BJ (cell line): ENCODE measurements around the gene VSTM2B. TPM values are rescaled to one million over a fixed set of nuclear protein-coding genes. Genes with fewer than 3 reads are reported as not detected.

Experiments
- CTCF ChIA-PET: fragments of 350-600 bp; formaldehyde crosslinking; extraction: SDS; loops from one replicate; lab custom pipeline; 2021; ENCODE audit warnings: antibody characterized with exemption, inconsistent platforms; lab: Yijun Ruan, JAX
- POLR2A ChIA-PET: fragments of 300-600 bp; sonication (Branson Sonifier 250); formaldehyde crosslinking; extraction: SDS; loops from one replicate; lab custom pipeline; 2021; ENCODE audit warnings: antibody characterized with exemption; lab: Charles Lee
- DNase-seq: peaks from one replicate; pipeline ENCODE4 v3.0.0-alpha.2; 2011; ENCODE audit warnings: low read depth
- H3K27me3 ChIP-seq: 2 replicates; pipeline ENCODE4 v1.6.0; 2011; ENCODE audit warnings: low read length; ENCODE audit not compliant: control insufficient read depth, insufficient read depth
- H3K36me3 ChIP-seq: 2 replicates; pipeline ENCODE4 v1.5.1; 2011; ENCODE audit warnings: low read length; ENCODE audit not compliant: control insufficient read depth, insufficient read depth
- H3K4me3 ChIP-seq: 2 replicates; pipeline ENCODE4 v1.5.1; 2011; ENCODE audit warnings: low read depth, mild to moderate bottlenecking, control low read depth, low read length
- polyA plus RNA-seq: library from polyadenylated mRNA; depleted of rRNA; stranded (reverse); fragments of >200 nt; gene quantifications from 2 replicates; pipeline ENCODE4 v1.2.3, GENCODE V29; 2011
- TF ChIP-seq, protein P1 (sequence below): IDR thresholded peaks from 2 replicates; pipeline ENCODE4 v1.5.1; 2011; ENCODE audit warnings: low read depth, mild to moderate bottlenecking, control low read depth, inconsistent platforms, low read length, moderate library complexity; ENCODE audit not compliant: insufficient read depth

The VSTM2B gene
- polyA plus RNA-seq, 1 experiment = not detected

DNA sequence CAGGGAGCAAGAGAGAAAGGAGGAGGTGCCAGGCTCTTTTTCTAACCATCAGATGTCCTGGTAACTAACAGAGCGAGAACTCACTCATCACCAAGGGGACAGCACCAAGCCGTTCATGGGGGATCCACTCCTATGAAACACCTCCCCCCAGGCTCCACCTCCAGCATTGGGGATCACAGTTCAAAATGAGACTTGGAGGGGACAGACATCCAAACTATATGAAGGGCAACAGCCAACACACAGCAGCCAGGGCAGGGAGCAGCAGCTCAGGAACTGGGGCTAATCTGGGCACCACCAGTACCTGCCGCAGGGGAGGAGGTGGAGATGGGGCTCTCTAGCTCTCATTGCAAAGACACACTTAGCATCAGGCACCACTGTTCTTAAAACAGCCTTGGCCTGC, 34.3 kb upstream of the VSTM2B start:
- TF ChIP-seq, protein P1, sequence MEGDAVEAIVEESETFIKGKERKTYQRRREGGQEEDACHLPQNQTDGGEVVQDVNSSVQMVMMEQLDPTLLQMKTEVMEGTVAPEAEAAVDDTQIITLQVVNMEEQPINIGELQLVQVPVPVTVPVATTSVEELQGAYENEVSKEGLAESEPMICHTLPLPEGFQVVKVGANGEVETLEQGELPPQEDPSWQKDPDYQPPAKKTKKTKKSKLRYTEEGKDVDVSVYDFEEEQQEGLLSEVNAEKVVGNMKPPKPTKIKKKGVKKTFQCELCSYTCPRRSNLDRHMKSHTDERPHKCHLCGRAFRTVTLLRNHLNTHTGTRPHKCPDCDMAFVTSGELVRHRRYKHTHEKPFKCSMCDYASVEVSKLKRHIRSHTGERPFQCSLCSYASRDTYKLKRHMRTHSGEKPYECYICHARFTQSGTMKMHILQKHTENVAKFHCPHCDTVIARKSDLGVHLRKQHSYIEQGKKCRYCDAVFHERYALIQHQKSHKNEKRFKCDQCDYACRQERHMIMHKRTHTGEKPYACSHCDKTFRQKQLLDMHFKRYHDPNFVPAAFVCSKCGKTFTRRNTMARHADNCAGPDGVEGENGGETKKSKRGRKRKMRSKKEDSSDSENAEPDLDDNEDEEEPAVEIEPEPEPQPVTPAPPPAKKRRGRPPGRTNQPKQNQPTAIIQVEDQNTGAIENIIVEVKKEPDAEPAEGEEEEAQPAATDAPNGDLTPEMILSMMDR = no peak
- no peak for DNase-seq
- Histone ChIP-seq H3K4me3 (no peak overlapping the region), H3K27me3 (no peaks in the 10 kb centered on the region), H3K36me3 (no peaks in the 10 kb centered on the region)
- CTCF ChIA-PET = interaction anchor here (1.4 kb wide), 1 partner anchor 13 kb away, joined by 3 read pairs; no protein-coding TSS in a partner anchor
- POLR2A ChIA-PET = no interaction called here

DNA sequence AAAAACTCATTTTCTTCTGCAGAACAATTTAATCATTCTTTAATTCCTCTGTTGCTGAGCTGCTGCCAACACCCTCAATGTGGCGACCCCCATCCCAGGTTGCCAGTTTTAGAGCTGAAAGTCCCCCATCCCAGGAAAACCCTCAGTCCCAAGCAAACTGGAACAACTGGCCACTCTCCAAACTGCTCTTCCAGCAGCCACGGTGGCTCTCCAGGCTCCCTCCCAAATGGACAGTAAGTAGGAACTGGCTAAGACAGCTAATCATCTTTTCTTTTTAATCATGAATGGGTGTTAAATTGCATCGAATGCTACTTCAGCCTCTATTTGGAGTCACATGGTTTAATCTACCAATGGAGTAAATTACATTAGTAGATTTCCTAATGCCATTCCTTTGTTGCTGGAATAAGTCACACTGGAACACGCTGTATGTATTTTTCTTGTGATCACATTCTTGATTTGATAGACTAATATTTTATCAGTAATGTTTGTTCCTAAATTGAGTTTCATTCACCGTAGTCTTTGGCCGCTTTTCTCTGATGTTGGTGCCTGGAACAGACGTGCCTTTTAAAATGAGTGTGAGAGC, 33.7 kb upstream of the VSTM2B start:
- ChIA-PET POLR2A (no interaction called here), CTCF (interaction anchor here (1.4 kb wide), 1 partner anchor 13 kb away, joined by 3 read pairs; no protein-coding TSS in a partner anchor)
- TF ChIP-seq, protein P1 = no peak
- no peak overlapping the region for H3K4me3 ChIP-seq
- no peaks in the 10 kb centered on the region for H3K36me3 ChIP-seq
- H3K27me3 ChIP-seq = no peaks in the 10 kb centered on the region
- no peak for DNase-seq

DNA sequence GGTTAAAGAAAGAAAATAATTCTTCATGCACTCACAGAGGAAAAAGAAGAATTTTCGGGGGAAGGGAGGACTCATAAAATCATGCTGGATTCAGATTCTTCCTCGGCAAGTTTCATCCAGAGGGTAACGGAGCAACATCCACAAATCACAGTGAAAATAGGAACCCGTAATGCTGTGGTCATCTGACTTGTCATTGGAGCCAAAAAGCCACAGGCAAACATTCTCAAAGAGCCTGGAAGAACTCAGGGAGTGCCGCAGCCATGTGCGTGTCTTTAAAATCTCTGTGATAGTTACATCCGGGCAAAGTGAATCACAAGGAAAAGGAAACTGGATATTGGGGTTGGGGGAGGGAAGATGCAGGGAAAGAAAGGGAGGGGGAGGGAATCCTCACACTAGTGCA, 33.0 kb upstream of the VSTM2B start:
- Histone ChIP-seq H3K27me3 (no peaks in the 10 kb centered on the region), H3K4me3 (no peak overlapping the region), H3K36me3 (no peaks in the 10 kb centered on the region)
- TF ChIP-seq, protein P1 = no peak
- POLR2A ChIA-PET = no interaction called here
- DNase-seq = no peak
- CTCF ChIA-PET = interaction anchor here (0.7 kb wide), 1 partner anchor 94 kb away, joined by 3 read pairs; no protein-coding TSS in a partner anchor

DNA sequence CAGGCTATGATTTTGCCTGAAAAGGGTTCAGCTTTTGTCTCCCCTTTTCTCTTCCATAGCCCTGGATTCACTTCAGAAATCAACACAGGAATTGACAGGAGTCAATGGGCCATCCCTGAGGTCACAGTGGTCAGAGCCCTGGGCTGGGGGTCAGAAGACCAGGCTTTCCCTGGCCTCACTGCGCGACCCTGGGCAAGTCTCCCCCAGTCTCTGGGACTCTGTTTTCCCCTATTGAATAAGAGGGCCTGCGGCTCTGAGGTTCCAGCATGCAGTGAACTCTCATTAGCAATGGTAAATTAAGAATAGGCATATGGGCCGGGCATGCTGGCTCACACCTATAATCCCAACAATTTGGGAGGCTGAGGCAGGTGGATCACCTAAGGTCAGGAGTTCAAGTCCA, 30.7 kb upstream of the VSTM2B start:
- Histone ChIP-seq H3K27me3 (no peaks in the 10 kb centered on the region), H3K4me3 (no peak overlapping the region), H3K36me3 (no peaks in the 10 kb centered on the region)
- POLR2A ChIA-PET = no interaction called here
- TF ChIP-seq, protein P1 = no peak
- no peak for DNase-seq
- CTCF ChIA-PET = no interaction called here

DNA sequence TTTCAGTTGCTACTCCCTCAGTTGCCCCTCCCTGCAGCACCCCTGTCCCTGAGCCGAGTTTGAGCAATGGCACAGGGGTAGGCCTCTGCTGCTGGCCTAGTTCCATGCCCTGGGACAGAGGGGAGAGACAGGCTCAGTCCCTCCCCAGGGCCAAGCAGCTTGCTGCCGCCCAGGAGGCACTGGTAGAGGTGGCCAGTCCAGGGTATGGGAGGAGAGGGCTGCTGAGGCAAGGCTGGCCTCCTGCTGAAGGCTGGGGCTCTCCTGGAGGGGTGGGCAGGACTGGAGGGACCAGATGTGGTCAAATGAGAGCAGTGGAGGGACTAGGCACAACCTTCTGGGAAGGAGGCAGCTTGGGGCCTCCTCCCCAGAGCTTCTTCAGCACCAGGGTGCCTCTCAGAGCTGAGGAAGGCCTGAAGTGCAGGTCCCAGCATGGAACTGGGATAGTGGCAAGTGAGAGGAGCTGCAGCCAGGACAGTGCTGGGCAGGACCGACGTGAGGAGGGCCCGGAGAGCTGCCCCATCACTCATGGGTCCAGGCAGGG, 29.8 kb upstream of the VSTM2B start:
- CTCF ChIA-PET = no interaction called here
- no peaks in the 10 kb centered on the region for H3K27me3 ChIP-seq
- no peak overlapping the region for H3K4me3 ChIP-seq
- DNase-seq = no peak
- POLR2A ChIA-PET = no interaction called here
- TF ChIP-seq, protein P1 = no peak
- no peaks in the 10 kb centered on the region for H3K36me3 ChIP-seq
